ENCODE measurements around the gene SNRNP200. TPM values are rescaled to one million over a fixed set of nuclear protein-coding genes. Genes with fewer than 3 reads are reported as not detected.

SNRNP200 gene
- total and polyA plus RNA-seq, 4 donors = 28.1 to 75.2 (median 47.5) TPM

GRCh38 chr2:96225016-96225533, 80.3 kb downstream of the SNRNP200 start:
- H3K9me3 ChIP-seq (ENCODE audit: control insufficient read depth in 4 of 4, low read length in 3 of 4) = no peaks in the 10 kb centered on the region
- no peaks in the 10 kb centered on the region for H3K27me3 ChIP-seq (ENCODE audit: control insufficient read depth in 4 of 4, insufficient read depth in 4 of 4, low read length in 3 of 4)
- 74% methylated on average over 3 of the region's 3 CpGs for WGBS
- DNase-seq (ENCODE audit: low spot score) = no peak
- H3K27ac ChIP-seq (ENCODE audit: low read depth in 1 of 2, low read length in 2 of 2) = no peak overlapping the region
- no peak overlapping the region for H3K9ac ChIP-seq (ENCODE audit: low read depth in 1 of 2, low read length in 2 of 2)
- TF ChIP-seq JUND (IDR thresholded peaks at IDR 0.05) (no peak), ATF3 (IDR thresholded peaks at IDR 0.05) (no peak)
- H3K4me3 ChIP-seq (ENCODE audit: low read depth in 1 of 3, low read length in 3 of 3) = no peak overlapping the region
- peaks cover 0 to 1% (median 0%) of the 10 kb centered on the region in 4 donors for H3K4me1 ChIP-seq (ENCODE audit: control insufficient read depth in 4 of 4, insufficient read depth in 4 of 4, low read length in 3 of 4)
- peaks cover 0 to 3% (median 0%) of the 10 kb centered on the region in 4 donors for H3K36me3 ChIP-seq (ENCODE audit: control insufficient read depth in 4 of 4, insufficient read depth in 3 of 4, low read depth in 1 of 4, low read length in 3 of 4)

Other genes with a start within 250 kb of the SNRNP200 start
- gene ADRA2B, start 189.0 kb downstream of the SNRNP200 start, total RNA-seq = 1 to 10 TPM; 1.3 to 2.3 TPM
- gene ADRA2B, start 189.0 kb downstream of the SNRNP200 start, polyA plus RNA-seq = 1 to 10 TPM; 3.7 to 8.6 TPM
- not detected for gene ASTL, start 167.0 kb downstream of the SNRNP200 start, total RNA-seq
- not detected for gene ASTL, start 167.0 kb downstream of the SNRNP200 start, polyA plus RNA-seq
- 1 to 10 TPM; 1.6 to 2.8 TPM for gene DUSP2, start 160.1 kb downstream of the SNRNP200 start, total RNA-seq
- gene DUSP2, start 160.1 kb downstream of the SNRNP200 start, polyA plus RNA-seq = 1 to 10 TPM in 1 of 2 donors, under 1 TPM in 1; 0.99 to 1.7 TPM
- gene STARD7, start 96.7 kb downstream of the SNRNP200 start, total RNA-seq = 100 to 1,000 TPM in 1 of 2 donors, 10 to 100 TPM in 1; 72.0 to 120 TPM
- gene STARD7, start 96.7 kb downstream of the SNRNP200 start, polyA plus RNA-seq = 10 to 100 TPM; 42.9 to 47.4 TPM
- gene TMEM127, start 39.5 kb downstream of the SNRNP200 start, total RNA-seq = 10 to 100 TPM; 17.7 to 19.1 TPM
- gene TMEM127, start 39.5 kb downstream of the SNRNP200 start, polyA plus RNA-seq = 10 to 100 TPM; 11.2 to 27.5 TPM
- 10 to 100 TPM; 50.6 to 80.4 TPM for gene CIAO1, start 39.3 kb downstream of the SNRNP200 start, total RNA-seq
- gene CIAO1, start 39.3 kb downstream of the SNRNP200 start, polyA plus RNA-seq = 10 to 100 TPM; 43.0 to 43.3 TPM
- 1 to 10 TPM in 1 of 2 donors, under 1 TPM in 1; 0.33 to 3.1 TPM for gene ITPRIPL1, start 19.8 kb upstream of the SNRNP200 start, total RNA-seq
- gene ITPRIPL1, start 19.8 kb upstream of the SNRNP200 start, polyA plus RNA-seq = under 1 TPM; 0.19 to 0.22 TPM
- 10 to 100 TPM in 1 of 2 donors, under 1 TPM in 1; 0.17 to 28.6 TPM for gene NCAPH, start 30.2 kb upstream of the SNRNP200 start, total RNA-seq
- under 1 TPM; 0.64 to 0.92 TPM for gene NCAPH, start 30.2 kb upstream of the SNRNP200 start, polyA plus RNA-seq
- 1 to 10 TPM; 1.8 to 3.4 TPM for gene NEURL3, start 199.8 kb upstream of the SNRNP200 start, total RNA-seq
- under 1 TPM; 0.61 to 0.97 TPM for gene NEURL3, start 199.8 kb upstream of the SNRNP200 start, polyA plus RNA-seq
- gene ARID5A, start 231.2 kb upstream of the SNRNP200 start, total RNA-seq = 1 to 10 TPM; 7.4 to 9.3 TPM
- gene ARID5A, start 231.2 kb upstream of the SNRNP200 start, polyA plus RNA-seq = 10 to 100 TPM; 12.7 to 17.8 TPM